Mesenteric fat pad (tissue), 1 donor: Measurements from ENCODE around the gene ASTN1. TPM values are rescaled to one million over a fixed set of nuclear protein-coding genes. Genes with fewer than 3 reads are reported as not detected.

Source experiments
- DNase-seq: peaks from one replicate; pipeline ENCODE4 v3.0.0-alpha.2; 2020; ENCODE audit warnings: low spot score
- total RNA-seq: library from RNA; stranded (reverse); fragmentation: NEBNext Ultra II Directional; extraction: Animal tissue kit (Norgen Biotek cat#: 25700); gene quantifications from one replicate; pipeline ENCODE4 v1.2.1, GENCODE V29; 2021
- donor health status: DM: yes; HTN: yes; CAD: no.

The ASTN1 gene
- total RNA-seq, 1 donor from 2014 or later: 0.32 TPM

DNA sequence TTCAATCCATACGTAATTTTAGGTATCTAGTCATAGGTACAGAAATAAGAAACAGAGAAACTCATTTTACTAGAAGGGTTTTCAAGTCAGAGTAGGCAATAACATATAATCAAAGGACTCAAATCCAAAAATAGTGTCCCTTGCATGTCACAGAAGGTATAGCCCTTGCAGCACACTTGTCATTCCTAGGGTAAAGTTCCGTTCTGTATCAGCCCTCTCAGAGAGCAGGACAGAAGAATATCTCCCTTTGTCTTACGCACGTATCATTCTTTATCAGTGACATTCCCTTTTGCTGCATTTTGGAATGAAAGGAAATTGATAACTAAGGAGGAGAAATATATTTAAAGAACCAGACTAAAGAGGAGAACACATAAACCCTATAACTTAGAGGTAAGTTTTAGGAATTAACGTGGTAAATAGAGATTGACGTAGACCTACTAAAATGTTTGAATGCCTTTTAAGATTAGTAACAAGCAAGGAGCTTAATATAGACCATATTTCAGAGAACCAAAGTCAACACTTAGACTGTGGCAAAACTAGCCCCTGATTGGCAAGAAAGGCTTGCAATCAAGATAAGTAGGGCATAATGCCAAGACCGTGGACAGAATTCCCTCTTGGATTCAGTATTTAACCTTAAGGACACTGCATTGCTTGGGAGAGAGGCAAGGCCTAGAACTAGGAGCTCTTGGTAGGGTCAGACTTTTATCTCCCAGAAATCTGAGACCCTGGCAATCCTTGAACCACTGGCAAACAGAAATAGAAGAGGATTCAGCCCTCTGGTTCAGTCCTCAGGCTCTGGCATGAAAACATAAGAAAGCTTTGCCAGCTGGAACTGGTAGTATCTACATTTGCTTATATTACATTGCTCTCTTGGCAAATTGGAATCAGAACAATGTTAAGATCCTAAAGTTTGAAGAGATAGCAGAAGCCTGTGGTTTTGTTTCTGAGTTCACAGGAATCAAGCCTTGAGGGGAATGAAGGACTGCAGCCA lies 232.1 kb downstream of the ASTN1 start:
- DNase-seq: no peak

DNA sequence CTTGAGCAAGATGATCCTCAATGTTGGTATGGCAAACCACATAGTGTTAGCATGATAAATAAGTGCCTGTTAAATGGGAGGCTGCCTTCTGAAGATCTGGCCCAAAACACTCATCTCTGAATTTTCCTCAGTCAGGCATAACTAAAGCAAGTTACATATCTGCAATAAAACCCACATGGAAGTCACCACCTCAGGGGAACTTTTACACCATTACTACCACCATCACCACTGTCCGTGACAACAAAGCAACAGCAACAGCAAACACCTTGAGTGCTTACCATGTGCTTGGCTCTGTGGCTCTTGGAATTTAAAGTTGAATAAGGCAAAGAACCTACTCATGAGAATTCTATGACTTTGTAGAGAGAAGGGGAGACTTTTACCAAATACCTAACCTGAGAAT lies 233.0 kb downstream of the ASTN1 start:
- DNase-seq: no peak

DNA sequence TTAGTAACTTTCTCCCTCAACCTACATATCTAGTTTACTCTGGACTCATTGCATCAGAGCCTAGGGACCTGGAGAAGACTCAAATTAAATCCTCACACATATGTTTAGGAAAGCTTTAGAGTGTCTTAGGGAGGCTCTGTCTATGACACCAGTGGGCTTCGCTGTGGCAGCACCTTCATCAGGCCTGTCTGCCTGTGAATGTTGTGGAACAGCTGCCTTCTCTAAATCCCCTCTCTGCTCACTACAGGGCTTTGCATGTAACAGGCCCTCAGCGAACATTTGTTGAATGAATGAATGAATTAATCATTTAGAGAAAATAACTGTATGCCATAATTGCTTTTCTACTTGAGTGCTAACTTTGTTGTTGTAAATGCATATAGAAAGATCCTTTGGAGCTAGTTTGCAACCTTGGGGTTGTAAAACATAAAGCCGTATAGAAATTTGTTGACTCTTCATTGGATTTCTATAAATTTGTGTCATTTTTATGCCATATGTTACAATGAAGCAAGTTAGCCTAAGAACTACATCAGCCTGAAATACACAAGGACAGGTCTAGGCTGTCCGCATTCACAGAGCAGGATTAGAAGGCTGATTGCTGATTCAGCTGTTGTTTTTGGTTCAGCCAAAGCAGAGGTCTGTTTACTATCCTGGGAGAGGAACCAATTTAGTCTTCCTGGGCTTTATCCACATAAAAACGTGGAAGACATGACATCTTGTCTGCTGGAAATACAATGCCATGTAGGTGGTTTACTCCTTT lies 238.0 kb downstream of the ASTN1 start:
- DNase-seq: no peak

GRCh38 chr1:176925223-176925622 lies 239.3 kb downstream of the ASTN1 start:
- no peak for DNase-seq

- DNase-seq: no peak
Measured at GRCh38 chr1:176923283-176923682, 241.2 kb downstream of the ASTN1 start.

- DNase-seq: no peak
Measured at GRCh38 chr1:176919386-176920378, 244.8 kb downstream of the ASTN1 start.

DNA sequence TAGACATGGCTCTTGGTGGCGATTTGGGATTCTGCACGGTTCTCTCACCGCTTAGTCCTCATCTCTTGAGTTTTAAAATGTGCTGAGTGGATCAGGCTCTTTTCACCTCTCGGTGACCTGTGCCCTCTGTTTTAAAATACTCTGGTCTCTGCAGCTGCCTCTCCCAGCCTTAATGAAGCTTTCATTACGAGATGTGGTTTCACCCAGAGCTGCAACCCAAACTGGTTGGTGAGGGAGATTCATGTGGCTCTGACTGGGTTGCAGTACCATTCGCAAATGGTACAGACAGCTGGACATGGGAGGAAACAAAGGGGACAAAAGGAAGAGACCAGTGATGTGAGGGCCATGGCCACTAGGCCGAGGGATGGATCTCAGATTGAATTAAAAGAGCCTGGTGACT lies 258.9 kb downstream of the ASTN1 start:
- DNase-seq: no peak

GRCh38 chr1:176904057-176904751 lies 260.3 kb downstream of the ASTN1 start:
- no peak for DNase-seq

DNA sequence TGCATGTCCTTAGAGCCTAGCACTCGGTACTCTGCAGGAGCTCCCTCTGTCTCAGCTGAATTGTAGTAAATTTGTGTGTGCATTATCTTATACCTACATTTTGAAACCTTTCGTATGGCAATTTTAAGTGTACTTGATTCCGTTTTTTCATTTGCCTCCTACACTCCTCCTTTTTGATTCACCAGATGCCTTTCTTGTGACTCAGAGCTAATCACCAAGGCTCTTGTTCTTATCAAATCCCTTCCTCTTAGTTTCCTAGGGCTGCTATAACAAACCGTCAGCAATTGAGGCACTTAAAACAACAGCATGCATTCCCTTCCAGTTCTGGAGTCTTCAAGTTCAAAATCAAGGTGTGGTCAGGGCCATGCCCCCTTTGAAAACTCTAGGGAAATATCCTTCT lies 261.0 kb downstream of the ASTN1 start:
- DNase-seq: no peak

- no peak for DNase-seq
Measured at GRCh38 chr1:176899321-176899720, 265.2 kb downstream of the ASTN1 start.

DNA sequence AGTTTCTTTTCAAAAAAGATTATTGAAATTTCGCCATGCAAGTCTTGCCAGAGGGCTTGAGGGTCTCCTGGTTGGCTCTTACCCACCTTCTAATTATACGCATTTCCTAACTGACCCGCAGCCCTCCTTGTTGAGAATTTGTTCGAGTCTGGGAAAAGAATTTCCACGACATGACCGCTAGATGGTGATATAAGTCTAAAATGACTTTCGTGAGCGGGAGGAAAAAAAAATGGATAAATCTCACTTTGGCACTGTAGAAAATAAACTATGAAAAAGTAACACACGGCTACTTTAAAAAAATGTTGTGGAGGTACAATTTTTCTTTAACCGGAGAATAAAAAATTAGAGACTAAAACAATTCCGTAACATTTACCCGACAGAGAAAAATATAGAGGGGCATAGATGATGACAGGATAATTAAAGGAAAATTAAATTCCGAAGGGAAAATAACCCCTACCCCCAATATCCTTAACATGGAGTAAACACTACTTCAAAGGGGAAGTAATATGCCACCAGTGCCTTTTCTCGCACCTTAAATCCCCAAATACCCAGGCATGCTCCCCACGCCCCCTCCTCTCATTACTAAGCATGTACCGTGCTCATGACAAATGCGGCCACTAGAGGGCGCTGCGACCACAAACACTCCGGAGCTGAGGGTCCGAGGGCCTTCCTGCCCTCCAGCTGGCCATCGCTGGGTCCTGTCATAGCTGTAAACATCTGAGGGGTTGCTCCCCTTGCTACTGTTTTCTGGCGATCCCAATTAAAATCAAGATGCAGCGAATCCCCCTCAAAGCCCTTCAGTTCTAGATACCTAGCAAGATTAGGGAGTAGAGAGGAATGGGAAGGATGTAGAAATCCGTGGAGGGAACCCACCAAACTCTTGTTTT lies 266.9 kb downstream of the ASTN1 start:
- DNase-seq: no peak

DNA sequence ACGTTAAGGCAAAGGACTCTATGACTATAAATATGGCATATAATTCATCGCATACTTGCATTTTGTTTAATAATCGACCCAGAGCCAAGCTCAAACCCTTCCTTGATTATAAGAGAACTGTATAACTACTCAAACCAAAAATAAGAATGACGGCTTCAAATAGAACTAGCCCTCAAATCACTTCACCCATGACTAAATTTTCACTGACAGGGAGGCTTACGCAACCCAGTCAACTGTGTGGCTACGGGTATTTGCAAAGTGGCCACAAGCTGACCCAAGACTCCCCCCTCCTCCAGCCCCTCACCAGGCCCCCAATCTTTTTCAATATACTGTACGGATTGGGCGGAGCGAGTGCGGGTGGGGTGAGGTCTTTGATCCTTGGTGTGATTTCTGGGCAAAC lies 268.3 kb downstream of the ASTN1 start:
- DNase-seq: no peak

GRCh38 chr1:176894450-176894849 lies 270.1 kb downstream of the ASTN1 start:
- no peak for DNase-seq

GRCh38 chr1:176893625-176894352 lies 270.7 kb downstream of the ASTN1 start:
- DNase-seq: no peak

GRCh38 chr1:176888471-176889032 lies 276.0 kb downstream of the ASTN1 start:
- no peak for DNase-seq

- no peak for DNase-seq
Measured at GRCh38 chr1:176885751-176886150, 278.8 kb downstream of the ASTN1 start.

DNA sequence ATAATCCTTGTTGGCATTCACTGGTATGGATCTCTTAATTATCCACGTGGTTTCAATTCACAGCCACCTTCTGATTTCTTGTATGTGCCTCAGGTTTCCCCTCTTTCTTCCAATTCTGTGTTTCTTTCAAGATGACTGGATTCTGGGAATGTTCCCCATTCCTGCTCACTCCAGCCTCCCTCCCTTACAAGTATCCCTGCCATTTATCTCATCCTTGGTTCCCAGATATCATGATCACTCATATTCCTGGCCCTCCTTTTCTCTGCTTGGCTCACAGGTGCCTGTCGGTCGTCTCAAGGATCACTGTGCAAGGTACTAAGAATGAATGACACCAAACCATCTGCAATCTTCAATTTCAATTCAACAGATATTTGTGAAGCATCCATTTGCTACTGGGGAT lies 279.2 kb downstream of the ASTN1 start:
- DNase-seq: no peak

- no peak for DNase-seq
Measured at GRCh38 chr1:176884911-176885310, 279.6 kb downstream of the ASTN1 start.
